Measurements from ENCODE around the gene ZDHHC4.
"Not testable (repeated sequence)": the region's sequence is repeated elsewhere in the genome, so short reads cannot be mapped to it uniquely, and the experiment has no call there.

Gene ZDHHC4

GRCh38 chr7:6634971-6635370 lies 57.7 kb downstream of the ZDHHC4 start:
- DNase-seq (ENCODE audit: low read depth): not testable (repeated sequence)

- DNase-seq (ENCODE audit: low read depth): no peak
Observed at GRCh38 chr7:6636741-6637543, 59.7 kb downstream of the ZDHHC4 start, which contains the start of gene ZNF316. TSS of gene ZNF316 (plus strand) at chr7:6637318. CDS start at chr7:6642410, 5,092 bp downstream.

GRCh38 chr7:6637544-6638229 lies 60.4 kb downstream of the ZDHHC4 start:
- DNase-seq (ENCODE audit: low read depth): no peak
